Measurements from ENCODE around the gene YAP1. TPM values are rescaled to one million over a fixed set of nuclear protein-coding genes. Genes with fewer than 3 reads are reported as not detected.

YAP1 gene
- total RNA-seq: 91.8 and 117 TPM in 2 replicates

DNA sequence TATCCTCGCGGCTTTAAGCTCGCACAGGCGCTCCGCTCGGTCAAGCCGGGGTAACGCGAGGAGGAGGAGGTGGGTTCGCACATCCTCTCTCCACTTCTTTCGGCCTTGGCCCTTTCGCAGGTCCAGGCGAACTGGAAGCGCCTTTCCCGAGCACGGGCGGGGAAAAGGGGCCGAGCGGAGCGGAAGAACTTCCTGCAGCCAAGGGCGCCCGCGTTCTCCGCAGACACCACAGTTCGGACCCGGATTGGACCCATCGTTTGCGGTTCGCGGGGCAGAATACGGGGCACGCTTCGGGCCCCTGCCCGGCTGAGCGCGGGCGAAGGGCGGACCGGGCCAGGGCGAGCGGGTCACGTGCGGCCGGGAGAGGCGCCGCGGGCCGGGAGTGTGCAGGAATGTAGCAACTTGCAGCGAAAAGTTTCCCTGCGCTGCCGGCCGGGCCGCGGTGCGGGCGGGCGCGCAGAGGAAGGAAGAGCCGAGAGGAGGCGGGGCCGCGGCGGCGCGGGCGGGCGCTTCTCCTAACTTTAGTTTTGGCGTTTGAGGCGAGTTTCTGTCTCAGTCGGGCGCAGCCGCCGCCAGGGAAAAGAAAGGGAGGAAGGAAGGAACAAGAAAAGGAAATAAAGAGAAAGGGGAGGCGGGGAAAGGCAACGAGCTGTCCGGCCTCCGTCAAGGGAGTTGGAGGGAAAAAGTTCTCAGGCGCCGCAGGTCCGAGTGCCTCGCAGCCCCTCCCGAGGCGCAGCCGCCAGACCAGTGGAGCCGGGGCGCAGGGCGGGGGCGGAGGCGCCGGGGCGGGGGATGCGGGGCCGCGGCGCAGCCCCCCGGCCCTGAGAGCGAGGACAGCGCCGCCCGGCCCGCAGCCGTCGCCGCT, at the start of gene YAP1:
Gene YAP1, plus strand, starts transcription at position 552 of the 865 bp plus-strand sequence. CDS start 402 bp downstream, outside the sequence.

Other genes with a start within 250 kb of the YAP1 start
- gene CEP126, start 195.4 kb upstream of the YAP1 start, total RNA-seq: 0.29 and 1.1 TPM in 2 replicates
- not detected in 2 replicates for gene ANGPTL5, start 193.9 kb upstream of the YAP1 start, total RNA-seq
- 12.1 and 12.4 TPM in 2 replicates for gene CFAP300, start 63.0 kb upstream of the YAP1 start, total RNA-seq
- gene BIRC3, start 207.0 kb downstream of the YAP1 start, total RNA-seq: 0.71 and 0.86 TPM in 2 replicates
- gene BIRC2, start 236.8 kb downstream of the YAP1 start, total RNA-seq: 41.5 and 55.1 TPM in 2 replicates